GM19193 (cell line): ENCODE measurements around the gene FHAD1.
A peak's percentile ranks its signal among the peaks of the same experiment; 100 is the strongest.

ENCODE experiments used
- POLR2A ChIP-seq: IDR thresholded peaks from 4 replicates; pipeline ENCODE4 v1.6.1; 2011; ENCODE audit not compliant: insufficient read depth, insufficient read length; ENCODE audit errors: extremely low read depth

FHAD1 gene

DNA sequence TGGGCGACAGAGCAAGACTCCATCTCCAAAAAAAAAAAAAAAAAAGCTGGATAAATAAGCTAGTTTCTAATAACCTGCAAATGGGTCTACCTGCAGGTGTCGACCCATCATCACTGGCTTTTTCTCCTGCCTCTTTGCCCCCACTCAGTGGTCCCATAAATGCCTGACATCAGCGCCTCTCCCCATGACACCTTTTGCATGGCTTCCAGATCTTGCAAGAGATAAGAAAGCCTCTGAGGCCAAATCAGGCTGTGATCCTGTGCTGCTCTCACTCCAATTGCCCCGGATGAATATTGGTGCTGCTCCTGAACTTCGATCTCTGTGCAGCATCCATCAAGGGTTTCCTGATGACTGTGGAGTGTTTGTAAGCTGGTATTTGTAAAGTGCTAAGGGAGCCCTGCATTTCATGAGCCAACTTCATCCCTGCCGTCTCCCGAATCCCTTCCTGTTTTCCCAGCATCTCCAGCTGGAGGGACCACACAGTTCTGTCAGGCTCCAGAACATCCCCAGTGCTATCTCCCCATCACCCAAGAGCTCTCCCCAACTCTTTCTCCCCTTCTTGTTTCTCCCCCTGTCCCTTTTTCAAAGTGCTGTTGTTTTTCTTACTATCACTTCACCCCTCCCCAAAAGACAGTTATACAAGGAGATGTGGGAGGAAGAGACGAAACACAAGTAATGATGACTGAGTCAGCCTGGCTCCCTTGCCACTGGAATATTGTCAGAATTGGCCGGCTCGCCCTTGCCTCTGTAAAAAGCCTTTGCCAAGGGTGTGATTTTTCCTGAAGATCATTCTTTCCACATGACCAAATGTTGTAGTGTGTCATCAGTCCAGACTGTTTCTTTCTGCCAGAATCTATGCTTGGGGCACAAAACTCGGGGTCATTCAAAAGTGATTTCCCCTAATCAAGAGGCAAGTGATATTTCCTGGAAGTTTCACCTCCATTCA is 159.9 kb downstream of the FHAD1 start:
- no peak for TF ChIP-seq POLR2A

- no peak for TF ChIP-seq POLR2A
Observed at GRCh38 chr1:15407580-15407979, 160.6 kb downstream of the FHAD1 start.

- TF ChIP-seq POLR2A, result no peak
Observed at GRCh38 chr1:15408890-15409387, 161.9 kb downstream of the FHAD1 start.

DNA sequence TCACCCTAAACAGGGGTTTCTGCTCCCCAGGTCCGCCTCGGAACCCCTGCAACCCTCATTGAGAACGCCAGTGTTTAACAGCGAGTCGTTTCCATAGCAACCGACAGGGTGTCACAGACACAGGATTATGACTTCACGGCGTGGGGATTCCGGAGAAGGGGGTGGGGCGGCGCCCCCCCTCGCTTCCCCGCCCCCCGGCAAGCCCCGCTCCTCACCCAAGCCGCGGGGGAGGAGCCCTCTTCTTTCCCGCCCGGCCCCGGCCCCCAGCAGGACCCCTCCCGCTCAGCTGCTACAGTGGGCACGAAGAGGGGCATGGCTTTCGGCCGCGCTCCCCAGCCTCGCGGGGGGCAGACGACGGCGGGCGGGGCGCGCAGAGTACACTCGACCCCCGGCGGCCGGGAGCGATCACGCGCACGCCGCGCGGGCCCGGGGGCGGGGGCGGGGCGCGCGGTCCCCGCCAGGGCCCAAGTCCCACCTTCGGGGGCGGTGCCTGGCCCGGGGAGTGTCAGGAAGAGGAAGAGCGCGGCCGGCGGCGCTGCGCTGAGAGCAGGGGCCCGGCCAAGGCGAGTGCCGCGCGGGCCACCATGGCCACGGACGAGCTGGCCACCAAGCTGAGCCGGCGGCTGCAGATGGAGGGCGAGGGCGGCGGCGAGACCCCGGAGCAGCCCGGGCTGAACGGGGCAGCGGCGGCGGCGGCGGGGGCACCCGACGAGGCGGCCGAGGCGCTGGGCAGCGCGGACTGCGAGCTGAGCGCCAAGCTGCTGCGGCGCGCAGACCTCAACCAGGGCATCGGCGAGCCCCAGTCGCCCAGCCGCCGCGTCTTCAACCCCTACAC is 162.6 kb downstream of the FHAD1 start, which contains the start of gene EFHD2:
EFHD2 (plus strand) TSS at position 501 of the 835 bp plus-strand sequence; CDS start at position 585, 84 bp downstream.
- TF ChIP-seq POLR2A, result peak; percentile 87

GRCh38 chr1:15410223-15410883 is 163.3 kb downstream of the FHAD1 start:
- no peak for TF ChIP-seq POLR2A

- TF ChIP-seq POLR2A, result no peak
Observed at GRCh38 chr1:15410884-15411245, 163.8 kb downstream of the FHAD1 start.

DNA sequence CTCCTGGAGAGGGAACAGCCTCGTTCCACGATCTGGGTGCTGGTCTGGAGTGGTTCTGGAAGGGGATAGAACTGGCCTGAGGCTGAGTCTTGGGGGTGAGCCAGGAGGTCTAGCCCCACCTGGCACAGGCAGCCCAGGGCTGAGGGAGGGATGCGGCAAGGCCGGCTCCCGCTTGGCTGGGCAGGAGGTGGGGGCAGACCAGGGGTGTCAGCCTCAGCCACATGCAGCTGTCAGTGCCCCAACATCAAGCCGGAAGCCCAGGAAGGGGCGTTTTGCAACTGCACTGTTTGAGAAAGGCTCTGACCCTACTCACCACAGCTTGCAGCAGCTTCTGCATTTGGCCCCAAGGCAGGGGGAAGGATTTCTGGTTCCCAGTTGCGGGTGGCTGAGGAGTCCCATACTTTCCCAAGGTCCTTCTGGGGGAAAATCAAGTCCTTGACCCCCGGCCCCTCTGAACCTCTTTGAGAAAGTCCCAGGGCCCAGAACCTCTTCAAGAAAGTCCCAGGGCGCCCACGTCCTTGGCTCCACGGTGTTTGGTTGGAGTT is 164.6 kb downstream of the FHAD1 start:
- TF ChIP-seq POLR2A, result no peak

DNA sequence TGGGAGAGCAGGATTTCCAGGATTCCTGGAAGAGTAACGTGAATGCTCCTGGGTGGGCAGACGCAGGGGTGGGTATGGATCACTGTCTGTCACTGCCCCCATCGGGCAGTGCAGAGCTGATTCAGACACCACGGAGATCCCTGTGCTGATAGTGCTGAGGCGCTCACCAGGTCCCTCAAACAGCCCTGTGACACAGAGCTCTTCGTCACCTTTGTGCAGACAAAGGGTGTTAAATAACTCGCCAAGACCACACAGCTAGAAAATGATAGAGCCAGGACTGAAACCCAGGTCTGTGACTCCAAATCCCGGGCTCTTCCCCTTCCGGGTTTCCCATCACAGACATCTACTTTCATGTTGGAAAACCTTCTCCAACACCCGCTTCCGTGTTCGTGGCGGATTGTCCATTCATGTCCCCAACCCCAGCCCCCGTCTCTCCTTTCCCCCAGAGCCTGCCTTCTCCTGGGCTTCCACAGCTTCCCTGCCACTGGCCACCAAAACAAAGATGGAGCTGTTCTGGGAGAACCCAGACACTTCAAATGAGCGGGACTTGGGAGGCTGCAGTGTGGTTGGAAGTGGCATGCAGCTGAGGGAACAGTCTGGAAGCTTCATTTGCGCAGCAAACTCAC is 165.3 kb downstream of the FHAD1 start:
- no peak for TF ChIP-seq POLR2A

GRCh38 chr1:15412843-15413242 is 165.8 kb downstream of the FHAD1 start:
- TF ChIP-seq POLR2A, result no peak

- no peak for TF ChIP-seq POLR2A
Observed at GRCh38 chr1:15413563-15414444, 166.8 kb downstream of the FHAD1 start.

DNA sequence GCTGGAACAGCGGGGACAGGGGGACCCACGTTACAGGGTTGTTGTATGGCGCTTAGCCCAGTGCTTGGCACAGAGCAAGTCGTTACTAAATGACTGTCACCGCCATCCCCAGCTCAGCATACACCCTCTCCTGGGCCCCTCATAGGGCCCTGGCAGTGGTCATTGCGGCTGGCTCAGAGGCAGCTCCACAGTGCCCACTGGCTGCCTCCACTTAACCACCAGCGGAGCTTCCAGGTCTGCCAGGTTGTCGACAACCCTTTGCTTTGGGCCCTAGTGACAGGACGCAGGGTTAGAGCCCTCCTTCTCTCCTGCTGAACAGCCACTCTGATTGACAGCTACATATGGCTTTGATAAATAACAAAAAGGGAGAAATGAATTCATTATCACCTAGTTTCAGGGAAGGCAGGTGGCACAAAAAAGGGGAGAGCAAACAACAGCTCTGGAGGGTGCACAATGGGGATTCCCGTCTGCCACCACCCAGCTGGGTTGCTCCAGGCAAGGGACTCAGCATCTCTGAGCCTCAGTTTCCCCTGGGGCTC is 167.5 kb downstream of the FHAD1 start:
- no peak for TF ChIP-seq POLR2A

- no peak for TF ChIP-seq POLR2A
Observed at GRCh38 chr1:15417059-15417934, 170.3 kb downstream of the FHAD1 start.
